B cell (primary cell): Measurements from ENCODE around the gene TMEM116. TPM values are rescaled to one million over a fixed set of nuclear protein-coding genes. Genes with fewer than 3 reads are reported as not detected.
"Not testable (repeated sequence)": the region's sequence is repeated elsewhere in the genome, so short reads cannot be mapped to it uniquely, and the experiment has no call there.

ENCODE experiments used
- ATAC-seq: fragments of 200-7000 bp; cut with Tn5 transposase; one replicate; pipeline ENCODE4 v1.10.0; 2021; ENCODE audit warnings: low read depth, mild to moderate bottlenecking, moderate number of reproducible peaks, moderate library complexity
- CTCF ChIA-PET: fragments of 350-600 bp; sonication (Branson Sonifier 250); formaldehyde crosslinking; loops from one replicate; lab custom pipeline; 2021; ENCODE audit warnings: antibody characterized with exemption, inconsistent platforms; lab: Charles Lee
- POLR2A ChIA-PET: fragments of 350-600 bp; sonication (Branson Sonifier 250); formaldehyde crosslinking; loops from one replicate; lab custom pipeline; 2021; ENCODE audit warnings: antibody characterized with exemption; lab: Charles Lee
- DNase-seq: peaks from one replicate; pipeline ENCODE4 v3.0.0; 2013
- H2AFZ ChIP-seq: 2 replicates; pipeline ENCODE4 v1.6.1; 2012; ENCODE audit warnings: mild to moderate bottlenecking, low read depth, low read length; ENCODE audit not compliant: insufficient read depth, poor library complexity, severe bottlenecking
- H3K27ac ChIP-seq, 2 donors: 1 replicate in 1 of 2; 2 replicates in 1 of 2; pipeline ENCODE4 v1.5.1; 2012 to 2013; ENCODE audit warnings: low read length in 2 of 2, mild to moderate bottlenecking in 2 of 2, moderate library complexity in 1 of 2
- H3K27me3 ChIP-seq, 4 experiments: fragments of 200-600 bp in 1 of 4; sonication (generic) in 1 of 4; replicated peaks in 1 of 4; 1 replicate in 2 of 4; 2 replicates in 2 of 4; pipeline versions ENCODE4 v1.6.1 to v1.7.0; 2013 to 2016; ENCODE audit warnings: low read length in 3 of 4, mild to moderate bottlenecking in 2 of 4, mixed read lengths in 1 of 4, moderate library complexity in 1 of 4; ENCODE audit not compliant: insufficient read depth in 4 of 4, control insufficient read depth in 3 of 4; ENCODE audit errors: control extremely low read depth in 1 of 4
- H3K36me3 ChIP-seq, 2 experiments: replicated peaks in 1 of 2; 1 replicate in 1 of 2; 2 replicates in 1 of 2; pipeline versions ENCODE4 v1.6.1 to v1.7.1; 2013; ENCODE audit warnings: low read length in 1 of 2; ENCODE audit not compliant: insufficient read depth in 2 of 2, control insufficient read depth in 1 of 2; ENCODE audit errors: control extremely low read depth in 1 of 2, extremely low read depth in 1 of 2
- H3K4me1 ChIP-seq, 2 donors: fragments of 200-600 bp in 1 of 2; sonication (generic) in 1 of 2; 1 replicate in 1 of 2; 2 replicates in 1 of 2; pipeline versions ENCODE4 v1.5.1 to v1.6.1; 2013 to 2017; ENCODE audit warnings: low read length in 2 of 2; ENCODE audit not compliant: control insufficient read depth in 2 of 2, insufficient read depth in 2 of 2
- H3K4me2 ChIP-seq: replicated peaks from 2 replicates; pipeline ENCODE3; 2012; ENCODE audit warnings: mild to moderate bottlenecking, low read depth, low read length; ENCODE audit not compliant: poor library complexity, severe bottlenecking
- H3K4me3 ChIP-seq, 5 experiments: fragments of 200-600 bp in 1 of 5; sonication (generic) in 1 of 5; 1 replicate in 3 of 5; 2 replicates in 2 of 5; pipeline versions ENCODE4 v1.5.1 to v1.7.0; 2011 to 2016; ENCODE audit warnings: low read length in 4 of 5, mild to moderate bottlenecking in 4 of 5, low read depth in 2 of 5, control low read depth in 1 of 5, moderate library complexity in 1 of 5; ENCODE audit not compliant: insufficient read depth in 1 of 5; ENCODE audit errors: control extremely low read depth in 1 of 5, extremely low read depth in 1 of 5
- H3K79me2 ChIP-seq: fragments of 200-600 bp; sonication (generic); one replicate; pipeline ENCODE4 v1.6.0; 2016; ENCODE audit warnings: low read length; ENCODE audit not compliant: control insufficient read depth, insufficient read depth
- H3K9ac ChIP-seq: fragments of 200-600 bp; sonication (generic); 2 replicates; pipeline ENCODE4 v1.6.1; 2017; ENCODE audit warnings: mild to moderate bottlenecking, low read length, moderate library complexity
- H3K9me3 ChIP-seq, 3 donors: one replicate each; pipeline versions ENCODE4 v1.6.1 to v1.7.1; 2013; ENCODE audit warnings: low read length in 2 of 3; ENCODE audit not compliant: control insufficient read depth in 2 of 3, insufficient read depth in 1 of 3; ENCODE audit errors: control extremely low read depth in 1 of 3
- H4K20me1 ChIP-seq: 2 replicates; pipeline ENCODE4 v1.6.0; 2012; ENCODE audit warnings: mild to moderate bottlenecking, low read length; ENCODE audit not compliant: insufficient read depth, control insufficient read depth, poor library complexity, severe bottlenecking
- H3K27ac Mint-ChIP-seq: one replicate; pipeline ENCODE4 v1.8.0; 2021; ENCODE audit warnings: mixed read lengths
- H3K27me3 Mint-ChIP-seq: one replicate; pipeline ENCODE4 v1.8.0; 2021; ENCODE audit warnings: mixed read lengths
- H3K4me1 Mint-ChIP-seq: one replicate; pipeline ENCODE4 v1.8.0; 2021; ENCODE audit warnings: mixed read lengths
- H3K4me3 Mint-ChIP-seq: one replicate; pipeline ENCODE4 v1.8.0; 2021; ENCODE audit warnings: mixed read lengths
- H3K9me3 Mint-ChIP-seq: one replicate; pipeline ENCODE4 v1.8.0; 2022; ENCODE audit warnings: mixed read lengths; ENCODE audit not compliant: insufficient read depth
- EZH2 ChIP-seq: IDR thresholded peaks from 2 replicates; pipeline ENCODE4 v1.6.1; 2012; ENCODE audit warnings: borderline replicate concordance, low read depth, mild to moderate bottlenecking, moderate library complexity, low read length; ENCODE audit not compliant: insufficient read depth, poor library complexity, severe bottlenecking
- WGBS: methylation state at CpG from one replicate; pipeline ENCODE4 v1.1.5; 2013; ENCODE audit warnings: missing lambda C conversion rate; ENCODE audit not compliant: insufficient coverage; 5-methylcytosine and 5-hydroxymethylcytosine counted together
- intact Hi-C: fragments of 100-400 bp; cut with micrococcal nuclease; formaldehyde crosslinking; loops from one replicate; pipeline ENCODE4 v1.10.0; 2022
- polyA plus RNA-seq: library from polyadenylated mRNA; depleted of rRNA; stranded (reverse); fragments of >200 nt; gene quantifications from 2 replicates; pipeline ENCODE4 v1.2.3, GENCODE V29; 2012
- total RNA-seq, 2 donors: library from RNA; stranded (reverse); fragments of 120-200 nt in 1 of 2; gene quantifications; 1 replicate in 1 of 2; 2 replicates in 1 of 2; pipeline versions ENCODE4 v1.2.3 to v1.2.4, GENCODE V29; 2013 to 2022
- TF ChIP-seq, protein P1 (sequence below): fragments of 200-600 bp; IDR thresholded peaks from one replicate; pipeline ENCODE4 v1.8.0; 2022; ENCODE audit warnings: antibody characterized with exemption, mild to moderate bottlenecking

The TMEM116 gene
- total and polyA plus RNA-seq, 2 donors (not counting 1 experiment from before 2014, with no cell fraction given), result 7.9 to 11.7 TPM

DNA sequence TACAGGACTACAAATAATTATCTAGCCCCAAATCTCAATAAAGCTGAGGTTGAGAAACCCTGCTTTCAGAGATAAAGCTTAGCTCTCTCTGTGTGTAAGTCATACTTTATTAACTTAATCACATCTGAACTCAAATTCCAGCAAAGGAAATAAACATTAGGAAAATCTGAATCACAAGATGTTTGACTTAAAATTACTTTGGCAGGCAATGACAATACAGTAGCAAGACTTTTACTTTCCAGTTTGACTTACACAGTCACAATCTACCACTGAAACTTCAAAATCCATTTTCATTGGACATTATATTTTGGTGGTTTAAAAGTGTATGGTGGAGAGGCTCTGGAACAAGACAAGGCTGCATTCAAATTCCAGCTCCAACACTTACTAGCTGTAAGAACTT is 11.4 kb downstream of the TMEM116 start:
- Histone ChIP-seq H3K9ac (peak overlapping the region; percentile 41), H3K36me3 (no peaks in the 10 kb centered on the region), H3K27me3 (peaks cover 0 to 11% (median 9%) of the 10 kb centered on the region in 4 experiments), H4K20me1 (peaks cover 13% of the 10 kb centered on the region), H3K4me2 (peak overlapping the region; percentile 64), H3K27ac (no peak overlapping the region), H3K9me3 (no peaks in the 10 kb centered on the region), H3K4me1 (peaks cover 21 to 27% of the 10 kb centered on the region in 2 donors), H3K79me2 (peaks cover 7% of the 10 kb centered on the region), H3K4me3 (peak overlapping the region in 1 of 5 experiments; percentile 48), H2AFZ (no peak overlapping the region)
- ChIA-PET POLR2A (interaction anchor here (1.5 kb wide), 1 partner anchor 11 kb away, joined by 3 read pairs; the partner anchor contains the start of genes ERP29 and TMEM116), CTCF (interaction anchor here (0.9 kb wide), 1 partner anchor 8 kb away, joined by 3 read pairs; no protein-coding TSS in a partner anchor)
- DNase-seq (no peak), ATAC-seq (no peak)
- intact Hi-C loops, result no loop called here
- Mint-ChIP-seq H3K9me3 (no peaks in the 10 kb centered on the region), H3K4me3 (peak overlapping the region; percentile 80), H3K4me1 (peaks cover 24% of the 10 kb centered on the region), H3K27ac (no peak overlapping the region), H3K27me3 (peaks cover 11% of the 10 kb centered on the region)
- no peak for TF ChIP-seq EZH2
- TF ChIP-seq, protein P1, sequence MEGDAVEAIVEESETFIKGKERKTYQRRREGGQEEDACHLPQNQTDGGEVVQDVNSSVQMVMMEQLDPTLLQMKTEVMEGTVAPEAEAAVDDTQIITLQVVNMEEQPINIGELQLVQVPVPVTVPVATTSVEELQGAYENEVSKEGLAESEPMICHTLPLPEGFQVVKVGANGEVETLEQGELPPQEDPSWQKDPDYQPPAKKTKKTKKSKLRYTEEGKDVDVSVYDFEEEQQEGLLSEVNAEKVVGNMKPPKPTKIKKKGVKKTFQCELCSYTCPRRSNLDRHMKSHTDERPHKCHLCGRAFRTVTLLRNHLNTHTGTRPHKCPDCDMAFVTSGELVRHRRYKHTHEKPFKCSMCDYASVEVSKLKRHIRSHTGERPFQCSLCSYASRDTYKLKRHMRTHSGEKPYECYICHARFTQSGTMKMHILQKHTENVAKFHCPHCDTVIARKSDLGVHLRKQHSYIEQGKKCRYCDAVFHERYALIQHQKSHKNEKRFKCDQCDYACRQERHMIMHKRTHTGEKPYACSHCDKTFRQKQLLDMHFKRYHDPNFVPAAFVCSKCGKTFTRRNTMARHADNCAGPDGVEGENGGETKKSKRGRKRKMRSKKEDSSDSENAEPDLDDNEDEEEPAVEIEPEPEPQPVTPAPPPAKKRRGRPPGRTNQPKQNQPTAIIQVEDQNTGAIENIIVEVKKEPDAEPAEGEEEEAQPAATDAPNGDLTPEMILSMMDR, result no peak

DNA sequence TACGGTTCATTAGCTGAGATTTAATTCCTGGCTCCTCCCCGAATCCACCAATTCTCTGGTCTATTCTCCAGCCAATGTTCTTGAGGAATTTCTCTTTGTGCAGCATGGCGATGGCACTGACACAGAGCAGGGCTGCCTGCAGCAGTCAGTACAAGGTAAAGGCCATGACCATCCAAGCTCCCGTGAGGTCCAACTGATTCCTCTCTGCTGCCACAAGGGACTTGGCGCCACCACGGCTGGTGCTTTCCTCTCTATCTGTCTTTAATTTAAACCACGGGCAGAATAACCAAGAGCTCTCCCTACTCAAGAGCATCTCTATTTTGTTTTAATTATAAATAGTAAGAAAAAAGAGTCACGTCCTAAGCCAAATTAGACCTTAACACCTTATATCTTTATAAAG is 12.1 kb downstream of the TMEM116 start:
- Histone ChIP-seq H3K4me1 (peaks cover 22 to 34% of the 10 kb centered on the region in 2 donors), H3K4me3 (no peak overlapping the region), H4K20me1 (peaks cover 18% of the 10 kb centered on the region), H3K9me3 (no peaks in the 10 kb centered on the region), H2AFZ (no peak overlapping the region), H3K9ac (no peak overlapping the region), H3K4me2 (no peak overlapping the region), H3K79me2 (peaks cover 8% of the 10 kb centered on the region), H3K27ac (no peak overlapping the region), H3K36me3 (no peaks in the 10 kb centered on the region), H3K27me3 (peaks cover 0 to 13% (median 11%) of the 10 kb centered on the region in 4 experiments)
- ChIA-PET CTCF (interaction anchor here (0.9 kb wide), 1 partner anchor 9 kb away, joined by 3 read pairs; no protein-coding TSS in a partner anchor), POLR2A (no interaction called here)
- no peaks in the 10 kb centered on the region for H3K9me3 Mint-ChIP-seq
- no peak overlapping the region for H3K27ac Mint-ChIP-seq
- peak overlapping the region; percentile 12 for H3K4me3 Mint-ChIP-seq
- intact Hi-C loops, result no loop called here
- peaks cover 11% of the 10 kb centered on the region for H3K27me3 Mint-ChIP-seq
- DNase-seq (no peak), ATAC-seq (no peak)
- peaks cover 29% of the 10 kb centered on the region for H3K4me1 Mint-ChIP-seq
- no peak for TF ChIP-seq EZH2
- TF ChIP-seq, protein P1, result no peak
- 93% methylated on average over 4 of the region's 8 CpGs for WGBS

DNA sequence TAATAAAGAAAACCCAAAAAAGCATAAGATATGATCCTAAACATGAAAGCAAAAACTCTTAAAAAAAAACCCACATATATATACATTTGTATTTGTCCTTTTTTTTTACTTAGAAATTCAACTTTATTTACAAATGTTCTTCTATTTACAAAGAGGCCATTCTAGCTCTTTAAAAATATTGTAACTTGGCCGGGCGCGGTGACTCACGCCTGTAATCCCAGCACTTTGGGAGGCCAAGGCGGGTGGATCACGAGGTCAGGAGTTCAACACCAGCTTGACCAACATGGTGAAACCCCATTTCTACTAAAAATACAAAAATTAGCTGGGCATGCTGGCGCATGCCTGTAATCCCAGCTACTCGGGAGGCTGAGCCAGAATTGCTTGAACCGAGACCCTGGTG is 13.8 kb downstream of the TMEM116 start:
- Histone ChIP-seq H3K4me1 (peaks cover 37 to 49% of the 10 kb centered on the region in 2 donors), H4K20me1 (peaks cover 27% of the 10 kb centered on the region), H3K27me3 (peaks cover 0 to 13% (median 11%) of the 10 kb centered on the region in 4 experiments)
- H3K36me3 ChIP-seq, H3K9me3 ChIP-seq, H3K4me2 ChIP-seq, H3K4me3 Mint-ChIP-seq, H3K79me2 ChIP-seq, H3K4me3 ChIP-seq, ATAC-seq, H3K27ac Mint-ChIP-seq, H3K9ac ChIP-seq, H3K9me3 Mint-ChIP-seq, H2AFZ ChIP-seq, intact Hi-C loops, DNase-seq, H3K27ac ChIP-seq: not testable (repeated sequence)
- H3K4me1 Mint-ChIP-seq, result peaks cover 39% of the 10 kb centered on the region
- WGBS, result 96% methylated on average over 9 of the region's 9 CpGs
- H3K27me3 Mint-ChIP-seq, result peaks cover 15% of the 10 kb centered on the region
- ChIA-PET CTCF (interaction anchor here (0.9 kb wide), 1 partner anchor 15 kb away, joined by 4 read pairs; no protein-coding TSS in a partner anchor), POLR2A (interaction anchor here (0.7 kb wide), 1 partner anchor 26 kb away, joined by 3 read pairs; no protein-coding TSS in a partner anchor)
